Measurements from ENCODE around the gene SOHLH1. TPM values are rescaled to one million over a fixed set of nuclear protein-coding genes. Genes with fewer than 3 reads are reported as not detected.

Gene SOHLH1
- total RNA-seq, 1 donor from 2014 or later, result not detected

DNA sequence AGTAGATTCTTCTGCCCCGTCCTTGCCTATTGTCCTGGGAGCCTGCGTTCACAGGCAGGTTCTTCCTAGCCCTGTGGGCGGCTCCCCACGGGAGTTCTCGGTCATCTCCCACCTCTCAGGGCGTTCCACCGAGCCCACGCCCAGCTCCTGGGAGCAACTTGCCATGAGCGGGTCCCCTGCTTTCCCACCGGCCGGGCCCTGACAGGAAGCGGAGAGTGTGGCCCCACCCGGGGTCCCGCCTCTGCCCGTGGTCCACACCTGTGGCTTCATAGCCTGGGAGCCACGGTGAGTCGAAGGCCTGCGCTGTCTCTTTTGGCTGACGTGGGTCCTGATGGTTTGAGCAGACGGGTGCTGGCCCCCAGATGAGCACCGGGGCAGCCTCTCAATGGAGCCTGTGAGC is 45.9 kb upstream of the SOHLH1 start:
- Mint-ChIP-seq H3K9me3 (no peaks in the 10 kb centered on the region), H3K27ac (no peak overlapping the region), H3K27me3 (no peaks in the 10 kb centered on the region), H3K4me1 (no peaks in the 10 kb centered on the region), H3K36me3 (ENCODE audit: low read depth) (no peaks in the 10 kb centered on the region), H3K4me3 (no peak overlapping the region)
- POLR2A ChIA-PET, result no interaction called here
- CTCF ChIA-PET, result no interaction called here
- DNase-seq (no peak), ATAC-seq (ENCODE audit: low read depth) (no peak)
- TF ChIP-seq, protein P1, sequence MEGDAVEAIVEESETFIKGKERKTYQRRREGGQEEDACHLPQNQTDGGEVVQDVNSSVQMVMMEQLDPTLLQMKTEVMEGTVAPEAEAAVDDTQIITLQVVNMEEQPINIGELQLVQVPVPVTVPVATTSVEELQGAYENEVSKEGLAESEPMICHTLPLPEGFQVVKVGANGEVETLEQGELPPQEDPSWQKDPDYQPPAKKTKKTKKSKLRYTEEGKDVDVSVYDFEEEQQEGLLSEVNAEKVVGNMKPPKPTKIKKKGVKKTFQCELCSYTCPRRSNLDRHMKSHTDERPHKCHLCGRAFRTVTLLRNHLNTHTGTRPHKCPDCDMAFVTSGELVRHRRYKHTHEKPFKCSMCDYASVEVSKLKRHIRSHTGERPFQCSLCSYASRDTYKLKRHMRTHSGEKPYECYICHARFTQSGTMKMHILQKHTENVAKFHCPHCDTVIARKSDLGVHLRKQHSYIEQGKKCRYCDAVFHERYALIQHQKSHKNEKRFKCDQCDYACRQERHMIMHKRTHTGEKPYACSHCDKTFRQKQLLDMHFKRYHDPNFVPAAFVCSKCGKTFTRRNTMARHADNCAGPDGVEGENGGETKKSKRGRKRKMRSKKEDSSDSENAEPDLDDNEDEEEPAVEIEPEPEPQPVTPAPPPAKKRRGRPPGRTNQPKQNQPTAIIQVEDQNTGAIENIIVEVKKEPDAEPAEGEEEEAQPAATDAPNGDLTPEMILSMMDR (IDR thresholded peaks at IDR 0.05), result no peak
- intact Hi-C loops (cut with micrococcal nuclease), result no loop called here

DNA sequence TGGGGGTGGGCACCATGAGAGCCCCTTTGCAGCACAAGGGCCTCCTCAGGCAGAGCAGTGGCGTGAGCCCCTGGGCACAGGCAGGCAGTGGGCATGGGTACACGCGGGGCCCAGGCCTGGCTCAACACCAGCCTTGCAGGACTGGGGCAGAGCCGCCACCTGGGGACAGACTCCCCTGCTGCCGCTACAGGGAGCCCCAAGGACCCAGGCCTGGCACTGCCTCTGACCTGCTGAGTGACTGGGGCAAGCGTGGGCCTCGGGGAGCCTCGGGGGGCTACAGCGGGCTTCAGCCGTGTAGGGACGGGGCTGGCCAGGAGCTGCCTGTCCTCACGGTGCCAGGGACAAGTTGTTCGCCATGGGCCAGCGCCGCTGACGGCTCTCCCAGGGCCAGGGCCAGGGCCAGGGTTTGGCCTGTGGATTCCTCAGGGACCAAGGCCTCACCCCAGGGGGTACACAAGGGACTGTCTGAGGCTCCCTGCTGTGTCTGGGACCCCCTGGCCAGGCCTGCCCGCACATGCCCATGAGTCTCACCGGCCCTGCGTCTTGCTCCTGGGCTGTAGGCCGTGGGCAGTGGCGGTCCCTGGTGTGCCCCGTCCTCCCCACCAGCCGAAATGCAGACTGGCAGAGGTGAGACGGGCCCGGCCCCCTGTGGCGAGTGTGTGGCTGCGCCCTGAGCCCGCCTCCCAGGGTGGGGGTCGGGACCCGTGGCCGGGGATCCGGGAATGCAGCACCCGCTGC is 45.2 kb upstream of the SOHLH1 start:
- no peak for ATAC-seq (ENCODE audit: low read depth)
- Mint-ChIP-seq H3K27me3 (no peaks in the 10 kb centered on the region), H3K36me3 (ENCODE audit: low read depth) (no peaks in the 10 kb centered on the region), H3K27ac (no peak overlapping the region), H3K4me1 (no peaks in the 10 kb centered on the region), H3K4me3 (no peak overlapping the region), H3K9me3 (no peaks in the 10 kb centered on the region)
- intact Hi-C loops (cut with micrococcal nuclease), result no loop called here
- DNase-seq, result no peak
- TF ChIP-seq, protein P1 (IDR thresholded peaks at IDR 0.05), result no peak
- ChIA-PET CTCF (no interaction called here), POLR2A (no interaction called here)

DNA sequence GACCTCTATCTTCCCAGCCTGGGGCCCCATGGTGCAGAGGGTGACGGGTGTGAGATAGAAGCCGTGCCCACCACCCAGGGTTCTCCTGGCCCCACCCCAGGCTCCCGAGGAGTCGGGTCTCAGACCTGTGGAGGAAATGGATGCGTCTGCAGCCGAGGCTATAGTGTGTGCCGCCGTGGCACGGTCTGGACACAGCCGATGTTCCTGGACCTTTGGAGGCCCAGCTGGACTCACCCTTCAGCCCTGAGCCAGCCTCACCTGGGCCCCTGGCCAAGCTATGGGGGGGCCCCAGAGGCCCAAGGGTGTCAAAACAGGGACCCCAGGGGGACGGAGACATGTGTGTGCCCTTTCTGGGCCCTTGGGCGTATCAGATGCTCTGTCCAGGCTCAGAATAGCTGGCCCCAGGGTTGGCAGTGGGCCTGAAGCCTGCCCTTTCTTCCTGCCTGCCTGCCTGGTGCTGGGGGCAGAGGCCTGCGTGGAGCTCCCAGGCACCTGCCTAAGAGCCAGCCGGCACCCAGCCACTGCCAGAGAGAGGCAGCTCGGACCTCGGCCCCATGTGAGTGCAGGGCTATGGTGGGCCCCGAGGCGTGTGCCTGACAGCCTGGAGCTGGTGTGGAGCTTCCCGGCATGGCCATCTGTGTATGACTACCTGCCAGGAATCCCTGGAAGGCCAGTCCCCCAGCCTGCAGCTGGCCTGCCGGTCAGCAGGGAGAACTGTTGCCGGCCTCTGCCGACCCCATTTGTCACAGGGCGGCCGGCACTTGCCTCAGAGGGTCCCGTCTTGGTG is 44.5 kb upstream of the SOHLH1 start:
- Mint-ChIP-seq H3K27me3 (peaks cover 4% of the 10 kb centered on the region), H3K36me3 (ENCODE audit: low read depth) (no peaks in the 10 kb centered on the region), H3K4me3 (no peak overlapping the region), H3K9me3 (no peaks in the 10 kb centered on the region), H3K4me1 (no peaks in the 10 kb centered on the region), H3K27ac (no peak overlapping the region)
- ChIA-PET CTCF (no interaction called here), POLR2A (no interaction called here)
- no peak for DNase-seq
- no peak for ATAC-seq (ENCODE audit: low read depth)
- intact Hi-C loops (cut with micrococcal nuclease), result no loop called here
- TF ChIP-seq, protein P1 (IDR thresholded peaks at IDR 0.05), result no peak

DNA sequence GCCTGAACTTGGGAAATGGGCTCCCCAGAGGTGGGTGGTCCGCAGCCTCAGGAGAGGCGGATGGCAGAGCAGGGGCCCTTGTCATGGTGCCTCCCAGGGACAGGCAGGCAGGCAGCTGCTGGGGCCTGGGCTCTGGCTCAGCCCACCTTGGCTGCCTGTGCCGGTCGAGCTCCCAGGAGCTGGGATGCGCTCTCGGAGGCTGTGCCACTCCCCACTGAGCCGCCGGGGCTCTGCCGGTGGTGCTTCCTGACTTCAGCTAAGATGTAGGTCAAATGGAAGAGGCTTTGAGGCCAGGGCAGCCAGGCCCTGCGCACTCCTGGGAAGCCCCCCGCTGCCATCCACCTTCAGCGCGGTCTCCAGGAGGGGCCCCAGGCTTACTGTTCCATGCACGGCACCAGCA is 43.7 kb upstream of the SOHLH1 start:
- H3K4me1 Mint-ChIP-seq, result no peaks in the 10 kb centered on the region
- intact Hi-C loops (cut with micrococcal nuclease), result no loop called here
- H3K27me3 Mint-ChIP-seq, result peaks cover 4% of the 10 kb centered on the region

More for the DNA sequence above, 43.7 kb upstream of the SOHLH1 start:
- ChIA-PET POLR2A (no interaction called here), CTCF (no interaction called here)
- TF ChIP-seq, protein P1 (IDR thresholded peaks at IDR 0.05), result no peak
- Mint-ChIP-seq H3K36me3 (ENCODE audit: low read depth) (no peaks in the 10 kb centered on the region), H3K27ac (no peak overlapping the region), H3K4me3 (no peak overlapping the region), H3K9me3 (no peaks in the 10 kb centered on the region)
- no peak for DNase-seq
- ATAC-seq (ENCODE audit: low read depth), result no peak
